Ectodermal cell (in vitro differentiated cells): Measurements from ENCODE around the gene ITGB2.

Experiments used
- H3K27ac ChIP-seq: 2 replicates; pipeline ENCODE4 v1.7.0; 2013; ENCODE audit warnings: mild to moderate bottlenecking, low read depth, low read length; ENCODE audit not compliant: insufficient read depth, poor library complexity, severe bottlenecking
- H3K27me3 ChIP-seq: 2 replicates; pipeline ENCODE4 v1.7.0; 2013; ENCODE audit warnings: mild to moderate bottlenecking, low read length; ENCODE audit not compliant: insufficient read depth, control insufficient read depth, poor library complexity, severe bottlenecking
- H3K36me3 ChIP-seq: one replicate; pipeline ENCODE4 v1.7.0; 2013; ENCODE audit warnings: low read length; ENCODE audit not compliant: control insufficient read depth, insufficient read depth
- H3K4me1 ChIP-seq: one replicate; pipeline ENCODE4 v1.7.0; 2013; ENCODE audit warnings: low read length; ENCODE audit not compliant: control insufficient read depth, insufficient read depth
- H3K4me3 ChIP-seq: 2 replicates; pipeline ENCODE4 v1.7.0; 2013; ENCODE audit warnings: low read depth, low read length, control low read depth; ENCODE audit not compliant: insufficient read depth
- H3K9me3 ChIP-seq: 2 replicates; pipeline ENCODE4 v1.7.0; 2013; ENCODE audit warnings: mild to moderate bottlenecking, low read length, moderate library complexity; ENCODE audit not compliant: control insufficient read depth
- WGBS, 2 experiments: methylation state at CpG; one replicate each; pipeline ENCODE4 v1.1.7; 2013; ENCODE audit warnings: missing lambda C conversion rate in 2 of 2; 5-methylcytosine and 5-hydroxymethylcytosine counted together

Gene ITGB2

DNA sequence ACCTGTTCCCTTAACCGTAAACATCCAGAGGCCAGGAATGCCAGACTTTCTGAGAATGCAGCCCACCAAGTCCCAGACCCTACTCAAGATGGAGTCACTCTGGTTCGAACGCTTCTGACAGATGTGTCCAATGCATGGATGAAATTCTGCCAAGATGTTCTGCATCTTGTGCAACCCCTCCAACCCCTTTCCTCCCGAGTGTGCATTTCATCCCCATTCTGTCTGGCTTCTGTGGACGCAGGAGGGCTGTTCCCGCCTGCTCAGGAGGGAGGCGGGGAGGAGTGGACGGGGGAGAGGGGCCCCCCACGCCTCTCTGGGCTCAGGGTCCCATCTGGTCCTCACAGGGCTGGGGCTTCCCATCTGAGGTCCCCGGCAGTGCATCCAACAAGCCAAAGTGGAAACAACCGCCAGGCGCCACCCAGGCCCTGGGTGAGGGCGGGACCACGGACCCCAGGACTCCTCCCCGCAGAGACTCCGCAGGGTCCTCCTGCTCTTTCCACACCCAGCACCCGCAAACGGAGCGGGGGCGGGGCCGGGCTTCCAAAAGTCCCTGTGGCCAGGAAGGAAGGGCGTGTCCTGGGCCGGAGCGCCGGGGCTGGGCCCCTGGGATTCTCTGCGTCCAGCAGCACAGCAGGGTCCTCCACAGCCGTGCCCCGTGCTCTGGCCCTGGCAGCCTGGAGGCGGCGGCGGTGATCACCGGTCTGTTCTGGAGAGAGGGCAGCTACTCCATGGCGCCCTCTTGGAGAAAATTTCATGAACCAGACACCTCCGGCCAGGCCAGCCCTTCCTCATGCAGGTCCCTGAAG, 75.1 kb downstream of the ITGB2 start:
- Histone ChIP-seq H3K9me3 (no peaks in the 10 kb centered on the region), H3K4me1 (peaks cover 20% of the 10 kb centered on the region), H3K27ac (no peak overlapping the region), H3K4me3 (peak overlapping the region; percentile 13), H3K27me3 (no peaks in the 10 kb centered on the region), H3K36me3 (peaks cover 20% of the 10 kb centered on the region)
- 29 to 31% methylated on average over 34 of the region's 34 CpGs for WGBS, 2 experiments

DNA sequence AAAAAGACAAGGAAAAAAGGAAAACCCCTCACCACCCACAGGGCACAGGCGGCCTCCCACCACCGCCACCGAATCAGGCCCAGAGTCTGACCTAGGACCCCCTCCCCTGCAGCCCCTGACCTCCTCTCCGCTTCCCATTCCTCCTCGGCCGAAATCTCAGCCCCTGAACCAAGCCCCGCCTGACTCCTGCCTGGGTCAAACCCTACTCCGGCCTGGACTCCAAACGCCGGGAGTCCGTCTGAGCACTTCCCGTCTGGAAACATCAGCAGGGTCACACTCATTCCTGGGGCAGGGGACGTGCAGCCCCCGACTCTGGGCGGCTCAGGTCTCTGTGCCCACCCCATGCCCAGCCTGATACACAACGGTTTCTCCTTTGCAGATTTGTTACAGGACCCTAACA, 76.4 kb downstream of the ITGB2 start:
- Histone ChIP-seq H3K9me3 (no peaks in the 10 kb centered on the region), H3K27me3 (no peaks in the 10 kb centered on the region), H3K4me3 (no peak overlapping the region), H3K36me3 (peaks cover 7% of the 10 kb centered on the region), H3K4me1 (peaks cover 20% of the 10 kb centered on the region), H3K27ac (no peak overlapping the region)
- 75 to 76% methylated on average over 16 of the region's 16 CpGs for WGBS, 2 experiments

GRCh38 chr21:44842721-44843445, 77.8 kb downstream of the ITGB2 start:
- no peaks in the 10 kb centered on the region for H3K27me3 ChIP-seq
- no peaks in the 10 kb centered on the region for H3K36me3 ChIP-seq
- H3K4me1 ChIP-seq, result peaks cover 20% of the 10 kb centered on the region
- WGBS, 2 experiments, result 90 to 91% methylated on average over 23 of the region's 23 CpGs
- H3K4me3 ChIP-seq, result no peak overlapping the region
- no peak overlapping the region for H3K27ac ChIP-seq
- H3K9me3 ChIP-seq, result no peaks in the 10 kb centered on the region

- WGBS, 2 experiments, result 92 to 93% methylated on average over 10 of the region's 10 CpGs
- Histone ChIP-seq H3K4me1 (peaks cover 19% of the 10 kb centered on the region), H3K27me3 (no peaks in the 10 kb centered on the region), H3K9me3 (no peaks in the 10 kb centered on the region), H3K4me3 (no peak overlapping the region), H3K36me3 (no peaks in the 10 kb centered on the region), H3K27ac (no peak overlapping the region)
Observed at GRCh38 chr21:44842087-44842486, 78.6 kb downstream of the ITGB2 start.

- Histone ChIP-seq H3K27me3 (no peaks in the 10 kb centered on the region), H3K4me3 (no peak overlapping the region), H3K9me3 (no peaks in the 10 kb centered on the region), H3K4me1 (peaks cover 6% of the 10 kb centered on the region), H3K27ac (no peak overlapping the region), H3K36me3 (no peaks in the 10 kb centered on the region)
- WGBS, 2 experiments, result 83 to 84% methylated on average over 11 of the region's 11 CpGs
Observed at GRCh38 chr21:44840771-44841170, 79.9 kb downstream of the ITGB2 start.

GRCh38 chr21:44838951-44839350, 81.7 kb downstream of the ITGB2 start:
- H3K27ac ChIP-seq, result no peak overlapping the region
- 92 to 94% methylated on average over 9 of the region's 9 CpGs for WGBS, 2 experiments
- H3K9me3 ChIP-seq, result no peaks in the 10 kb centered on the region
- H3K4me3 ChIP-seq, result no peak overlapping the region
- H3K36me3 ChIP-seq, result no peaks in the 10 kb centered on the region
- H3K4me1 ChIP-seq, result no peaks in the 10 kb centered on the region
- H3K27me3 ChIP-seq, result no peaks in the 10 kb centered on the region

GRCh38 chr21:44838039-44838895, 82.4 kb downstream of the ITGB2 start:
- Histone ChIP-seq H3K4me3 (no peak overlapping the region), H3K27ac (no peak overlapping the region), H3K4me1 (no peaks in the 10 kb centered on the region), H3K9me3 (no peaks in the 10 kb centered on the region), H3K36me3 (no peaks in the 10 kb centered on the region), H3K27me3 (no peaks in the 10 kb centered on the region)
- WGBS, 2 experiments, result 87% methylated on average over 30 of the region's 30 CpGs

- WGBS, 2 experiments, result 94 to 95% methylated on average over 13 of the region's 13 CpGs
- Histone ChIP-seq H3K27ac (no peak overlapping the region), H3K4me1 (no peaks in the 10 kb centered on the region), H3K36me3 (no peaks in the 10 kb centered on the region), H3K27me3 (no peaks in the 10 kb centered on the region), H3K4me3 (no peak overlapping the region), H3K9me3 (no peaks in the 10 kb centered on the region)
Observed at GRCh38 chr21:44837537-44837936, 83.2 kb downstream of the ITGB2 start.

DNA sequence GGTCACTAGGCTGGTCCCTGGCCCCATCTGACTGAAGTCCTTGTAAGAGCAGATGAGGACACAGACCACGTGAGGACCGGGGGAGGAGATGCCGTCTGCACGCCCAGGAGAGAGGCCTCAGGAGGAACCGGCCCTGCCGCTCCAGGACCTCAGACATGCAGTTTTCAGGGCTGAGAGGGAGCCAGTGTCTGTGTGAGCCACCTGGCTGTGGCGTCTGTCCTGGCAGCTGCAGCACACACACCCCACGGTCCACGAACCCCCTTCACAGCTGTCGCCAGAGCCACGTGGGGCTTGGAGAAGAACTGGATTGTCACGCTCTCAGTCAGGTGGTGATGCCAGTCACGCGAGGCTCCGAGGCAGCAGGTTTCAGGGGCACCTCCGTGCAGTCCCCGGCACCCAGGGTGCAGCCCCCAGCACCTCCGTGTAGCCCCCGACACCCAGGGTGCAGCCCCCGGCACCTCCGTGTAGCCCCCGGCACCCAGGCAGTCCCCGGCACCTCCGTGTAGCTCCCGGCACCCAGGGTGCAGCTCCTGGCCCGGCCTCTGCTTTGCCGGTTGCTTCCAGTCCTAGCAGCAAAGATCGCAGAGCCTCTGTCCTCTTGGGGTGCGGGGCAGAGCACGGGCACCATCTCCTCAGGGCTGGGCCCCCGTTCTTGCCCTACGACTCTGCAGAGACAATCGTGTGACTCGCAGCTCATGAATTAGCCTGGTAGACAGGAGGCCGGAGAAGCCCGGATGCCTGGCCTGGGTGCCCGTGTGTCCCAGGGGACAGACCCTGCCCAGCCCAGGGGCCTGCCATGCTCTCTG, 83.8 kb downstream of the ITGB2 start:
- Histone ChIP-seq H3K4me1 (no peaks in the 10 kb centered on the region), H3K27ac (no peak overlapping the region), H3K4me3 (no peak overlapping the region), H3K9me3 (no peaks in the 10 kb centered on the region), H3K36me3 (no peaks in the 10 kb centered on the region), H3K27me3 (no peaks in the 10 kb centered on the region)
- whole genome bisulfite sequencing, 2 experiments, result 88 to 90% methylated on average over 37 of the region's 37 CpGs
